Left hindlimb (tissue), 1 donor: ENCODE data around the gene SCT.

ENCODE experiments used
- DNase-seq: peaks from one replicate; pipeline ENCODE4 v3.0.0-alpha.2; 2018

Gene SCT

GRCh38 chr11:581342-581741, 45.6 kb downstream of the SCT start:
- DNase-seq, result no peak

- DNase-seq, result no peak
Measured at GRCh38 chr11:579830-580601, 47.0 kb downstream of the SCT start.

GRCh38 chr11:578276-579035, 48.5 kb downstream of the SCT start:
- DNase-seq, result no peak

GRCh38 chr11:577611-577894, 49.4 kb downstream of the SCT start:
- DNase-seq, result no peak

GRCh38 chr11:576811-577610, 50.0 kb downstream of the SCT start:
- no peak for DNase-seq
